A673 (cell line): ENCODE results near the gene PEPD.

ENCODE experiments used
- EZH2 ChIP-seq: fragments of 200-600 bp; sonication (generic); IDR thresholded peaks from 2 replicates; pipeline ENCODE4 v1.6.1; 2017; ENCODE audit warnings: borderline replicate concordance, low read depth, mild to moderate bottlenecking, mixed read lengths, antibody characterized with exemption, low read length; ENCODE audit not compliant: poor library complexity, severe bottlenecking
- TF ChIP-seq, protein P1 (sequence below): fragments of 300-800, 200-600 bp; sonication (generic); conservative IDR thresholded peaks from 2 replicates; pipeline ENCODE4 v1.5.1; 2017; ENCODE audit warnings: low read depth, mild to moderate bottlenecking, antibody characterized with exemption, low read length, moderate library complexity, mixed read lengths

DNA sequence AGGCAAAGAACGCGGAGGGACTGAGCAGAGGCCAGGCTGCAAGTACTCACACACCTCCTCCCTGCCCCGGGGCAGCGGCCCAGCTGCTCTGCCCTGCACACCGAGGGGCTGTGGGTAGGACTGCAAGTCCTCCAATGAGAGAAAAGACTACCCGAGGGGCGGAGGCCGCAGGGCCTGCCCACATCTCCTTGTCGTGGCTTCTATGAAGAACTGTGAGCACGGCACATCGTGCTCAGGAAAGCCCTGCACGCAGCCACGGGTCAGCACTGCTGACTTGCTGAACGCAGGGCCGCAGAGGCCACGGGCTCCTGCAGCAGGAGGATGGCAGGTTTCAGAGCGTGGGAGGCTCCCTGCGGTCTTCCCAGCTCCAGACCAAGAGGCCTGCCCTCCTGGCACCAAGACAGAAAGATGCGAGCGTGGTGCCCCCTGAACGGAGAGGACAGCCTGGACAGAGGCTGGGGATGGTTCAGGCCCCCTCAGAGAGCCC lies 110.6 kb downstream of the PEPD start:
- TF ChIP-seq, protein P1, sequence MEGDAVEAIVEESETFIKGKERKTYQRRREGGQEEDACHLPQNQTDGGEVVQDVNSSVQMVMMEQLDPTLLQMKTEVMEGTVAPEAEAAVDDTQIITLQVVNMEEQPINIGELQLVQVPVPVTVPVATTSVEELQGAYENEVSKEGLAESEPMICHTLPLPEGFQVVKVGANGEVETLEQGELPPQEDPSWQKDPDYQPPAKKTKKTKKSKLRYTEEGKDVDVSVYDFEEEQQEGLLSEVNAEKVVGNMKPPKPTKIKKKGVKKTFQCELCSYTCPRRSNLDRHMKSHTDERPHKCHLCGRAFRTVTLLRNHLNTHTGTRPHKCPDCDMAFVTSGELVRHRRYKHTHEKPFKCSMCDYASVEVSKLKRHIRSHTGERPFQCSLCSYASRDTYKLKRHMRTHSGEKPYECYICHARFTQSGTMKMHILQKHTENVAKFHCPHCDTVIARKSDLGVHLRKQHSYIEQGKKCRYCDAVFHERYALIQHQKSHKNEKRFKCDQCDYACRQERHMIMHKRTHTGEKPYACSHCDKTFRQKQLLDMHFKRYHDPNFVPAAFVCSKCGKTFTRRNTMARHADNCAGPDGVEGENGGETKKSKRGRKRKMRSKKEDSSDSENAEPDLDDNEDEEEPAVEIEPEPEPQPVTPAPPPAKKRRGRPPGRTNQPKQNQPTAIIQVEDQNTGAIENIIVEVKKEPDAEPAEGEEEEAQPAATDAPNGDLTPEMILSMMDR, result no peak
- TF ChIP-seq EZH2, result no peak
